Fibroblast of mammary gland (primary cell): ENCODE data around the gene GRB10.

Source experiments
- DNase-seq: peaks from one replicate; pipeline ENCODE4 v3.0.0-alpha.2; 2010; ENCODE audit warnings: low read depth
- H3K4me3 ChIP-seq: 2 replicates; pipeline ENCODE4 v1.5.1; 2011; ENCODE audit warnings: low read depth, mild to moderate bottlenecking, low read length, moderate library complexity; ENCODE audit not compliant: control insufficient read depth
- TF ChIP-seq, protein P1 (sequence below): conservative IDR thresholded peaks from 2 replicates; pipeline ENCODE4 v1.5.1; 2011; ENCODE audit warnings: low read depth, low read length, inconsistent platforms; ENCODE audit not compliant: control insufficient read depth, insufficient read depth

Gene GRB10

DNA sequence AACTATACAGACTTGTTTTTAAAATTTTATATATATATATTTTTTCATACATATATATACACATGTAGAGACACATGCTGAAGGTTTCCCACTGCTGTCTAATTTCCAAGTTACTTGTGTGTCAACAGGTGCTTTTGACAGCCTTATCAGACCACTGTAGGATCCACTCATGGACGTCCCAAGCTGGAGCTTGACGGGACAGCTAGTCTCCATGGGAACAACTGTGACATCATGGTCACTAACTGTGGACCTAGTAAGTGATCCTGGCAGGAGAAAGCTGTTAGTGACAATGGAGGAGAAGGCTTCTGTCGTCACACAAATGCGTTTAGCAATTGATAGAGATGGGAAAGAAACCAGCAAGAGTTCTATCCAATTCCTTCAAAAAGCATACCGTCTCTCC is 157.3 kb downstream of the GRB10 start:
- TF ChIP-seq, protein P1, sequence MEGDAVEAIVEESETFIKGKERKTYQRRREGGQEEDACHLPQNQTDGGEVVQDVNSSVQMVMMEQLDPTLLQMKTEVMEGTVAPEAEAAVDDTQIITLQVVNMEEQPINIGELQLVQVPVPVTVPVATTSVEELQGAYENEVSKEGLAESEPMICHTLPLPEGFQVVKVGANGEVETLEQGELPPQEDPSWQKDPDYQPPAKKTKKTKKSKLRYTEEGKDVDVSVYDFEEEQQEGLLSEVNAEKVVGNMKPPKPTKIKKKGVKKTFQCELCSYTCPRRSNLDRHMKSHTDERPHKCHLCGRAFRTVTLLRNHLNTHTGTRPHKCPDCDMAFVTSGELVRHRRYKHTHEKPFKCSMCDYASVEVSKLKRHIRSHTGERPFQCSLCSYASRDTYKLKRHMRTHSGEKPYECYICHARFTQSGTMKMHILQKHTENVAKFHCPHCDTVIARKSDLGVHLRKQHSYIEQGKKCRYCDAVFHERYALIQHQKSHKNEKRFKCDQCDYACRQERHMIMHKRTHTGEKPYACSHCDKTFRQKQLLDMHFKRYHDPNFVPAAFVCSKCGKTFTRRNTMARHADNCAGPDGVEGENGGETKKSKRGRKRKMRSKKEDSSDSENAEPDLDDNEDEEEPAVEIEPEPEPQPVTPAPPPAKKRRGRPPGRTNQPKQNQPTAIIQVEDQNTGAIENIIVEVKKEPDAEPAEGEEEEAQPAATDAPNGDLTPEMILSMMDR, result no peak

DNA sequence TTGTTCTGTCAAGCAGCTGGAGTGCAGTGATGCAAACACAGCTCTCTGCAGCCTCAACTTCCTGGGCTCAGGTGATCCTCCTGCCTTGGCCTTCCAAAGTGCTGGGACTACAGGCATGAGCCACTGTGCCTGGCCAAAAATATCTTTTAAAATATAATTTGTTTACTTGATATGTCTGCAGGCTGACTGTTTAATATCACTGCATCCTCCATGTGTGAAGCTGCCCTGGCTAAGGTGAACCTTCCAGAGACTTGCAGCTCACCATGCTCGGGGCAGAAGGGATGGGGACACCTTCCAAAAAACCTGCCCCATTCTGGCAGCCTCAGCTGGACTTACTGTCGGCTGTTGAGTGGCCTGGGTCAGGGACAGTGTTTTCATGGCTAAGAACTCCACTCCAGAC is 159.9 kb downstream of the GRB10 start:
- H3K4me3 ChIP-seq, result no peak overlapping the region
- DNase-seq, result no peak
- TF ChIP-seq, protein P1, result no peak

More for the DNA sequence above, 157.3 kb downstream of the GRB10 start:
- H3K4me3 ChIP-seq, result no peak overlapping the region
- no peak for DNase-seq

DNA sequence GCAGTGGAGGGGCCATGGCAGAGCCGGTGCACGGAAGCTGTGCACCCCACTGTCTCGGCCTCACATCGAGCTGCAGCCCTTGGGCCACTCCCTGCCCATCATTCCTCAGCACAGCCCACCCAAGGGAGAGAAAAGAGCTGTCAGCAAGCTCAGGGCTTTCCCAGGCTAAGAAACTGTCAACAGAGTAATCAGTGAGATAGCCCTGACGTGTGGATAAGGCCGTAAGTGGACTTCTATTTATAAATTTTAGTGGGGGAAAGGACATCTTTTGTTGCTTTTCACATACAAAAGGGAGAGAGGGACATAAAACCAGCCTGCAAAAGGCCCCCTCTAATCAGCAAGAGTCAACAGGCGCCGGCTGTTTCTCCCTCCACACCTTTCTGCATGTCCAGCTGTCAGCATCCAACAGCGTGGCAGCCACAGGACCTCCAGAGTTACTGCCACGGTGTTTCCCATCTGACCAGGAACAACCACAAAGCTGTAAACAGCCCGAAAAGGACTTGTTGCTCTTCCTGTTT is 160.7 kb downstream of the GRB10 start:
- TF ChIP-seq, protein P1, result no peak
- DNase-seq, result no peak
- no peak overlapping the region for H3K4me3 ChIP-seq

DNA sequence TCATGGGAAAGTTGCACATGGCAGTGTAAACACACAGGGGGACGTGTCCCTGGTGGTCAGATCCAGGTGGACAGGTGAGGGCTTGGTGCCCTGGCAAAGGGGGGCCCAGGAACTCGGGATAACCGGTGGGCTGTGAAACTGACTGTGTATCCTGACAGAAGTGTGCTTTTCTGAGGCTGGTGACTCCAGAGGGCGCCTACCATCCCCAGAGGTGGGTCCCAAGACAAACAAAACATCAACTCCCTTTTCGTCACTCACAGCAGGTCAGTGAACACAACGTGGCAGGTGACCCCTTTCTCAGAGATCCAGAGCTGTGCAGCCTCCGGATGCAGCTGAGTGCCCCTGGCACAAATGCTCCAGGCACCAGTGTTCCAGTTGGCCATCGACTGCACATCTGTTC is 161.5 kb downstream of the GRB10 start:
- TF ChIP-seq, protein P1, result no peak
- H3K4me3 ChIP-seq, result no peak overlapping the region
- no peak for DNase-seq

DNA sequence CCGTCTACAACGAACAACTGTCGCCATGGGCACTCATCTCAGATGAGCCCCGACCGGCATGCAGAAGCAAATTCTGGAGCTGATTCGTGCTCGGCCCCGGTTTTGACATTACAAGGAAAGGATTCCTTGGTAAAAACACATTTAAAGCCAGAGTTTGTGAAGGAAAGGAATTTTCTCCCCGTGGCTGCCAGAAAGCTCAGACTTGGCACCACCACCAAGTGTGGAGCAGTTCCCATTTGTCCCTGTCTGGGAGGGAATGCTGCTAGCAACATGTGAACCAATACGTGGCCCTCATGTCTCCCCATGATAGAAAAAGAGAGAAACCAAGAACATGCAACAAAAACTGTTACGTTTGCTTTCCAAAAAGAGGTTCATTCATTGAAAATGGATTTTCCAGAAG is 162.3 kb downstream of the GRB10 start:
- DNase-seq, result no peak
- TF ChIP-seq, protein P1, result no peak
- H3K4me3 ChIP-seq, result no peak overlapping the region

DNA sequence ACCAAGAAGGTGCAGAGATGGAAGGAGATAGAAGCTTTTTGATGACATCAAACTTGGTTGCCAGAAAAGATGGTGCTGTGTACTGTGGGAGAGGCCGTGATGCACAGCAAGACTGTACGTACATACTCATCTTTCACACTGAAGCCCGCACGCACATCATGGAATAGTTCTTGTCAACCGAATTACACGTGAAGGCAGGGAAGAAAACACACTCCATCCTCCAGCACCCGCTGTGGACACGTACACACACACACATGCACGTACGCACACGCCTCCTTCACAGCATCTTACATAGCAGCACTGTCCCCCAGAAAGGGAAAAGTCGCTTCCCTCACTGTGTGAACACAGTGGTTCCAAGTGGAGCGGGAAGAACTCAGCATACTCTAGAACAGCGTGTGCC is 163.0 kb downstream of the GRB10 start:
- no peak for DNase-seq
- H3K4me3 ChIP-seq, result no peak overlapping the region
- TF ChIP-seq, protein P1, result no peak

DNA sequence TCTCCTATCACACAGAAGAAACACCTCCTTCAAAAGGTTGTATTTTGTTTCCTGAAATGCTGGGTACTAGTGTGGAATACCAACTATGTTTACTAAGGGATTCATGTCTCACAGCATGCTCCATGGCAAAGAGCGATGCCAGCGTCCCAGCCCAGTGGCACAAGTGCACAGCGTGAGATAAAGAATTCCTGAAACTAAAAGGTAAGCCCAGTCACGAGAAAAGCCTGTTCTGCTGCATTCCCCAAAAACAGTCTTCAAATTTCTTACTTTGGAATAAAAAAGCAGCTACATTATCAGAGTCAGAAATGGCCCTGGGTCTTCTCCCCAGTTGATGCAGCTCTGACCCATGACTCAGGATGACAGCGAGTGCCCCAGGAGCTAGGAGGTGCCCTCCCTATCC is 164.4 kb downstream of the GRB10 start:
- TF ChIP-seq, protein P1, result no peak
- DNase-seq, result no peak
- H3K4me3 ChIP-seq, result no peak overlapping the region
